Muscle of back (tissue), 11 donors: ENCODE data around the gene XKRX. TPM values are rescaled to one million over a fixed set of nuclear protein-coding genes. Genes with fewer than 3 reads are reported as not detected.

Experiments
- DNase-seq, 3 donors: peaks; one replicate each; pipeline versions ENCODE4 v3.0.0 to v3.0.0-alpha.2; 2013
- polyA plus RNA-seq, 10 donors: library from polyadenylated mRNA; unstranded; fragments of 120-200 nt; gene quantifications; one replicate each; pipeline ENCODE4 v1.2.1, GENCODE V29; 2013; ENCODE audit not compliant: insufficient read length in 10 of 10

The XKRX gene
- polyA plus RNA-seq, 10 donors: 0.05 to 0.48 (median 0.28) TPM; not detected in 6

GRCh38 chrX:100895365-100896075 is 33.2 kb downstream of the XKRX start:
- peak in 2 of 3 donors; percentile 2 to 4 for DNase-seq

GRCh38 chrX:100883654-100884053 is 45.1 kb downstream of the XKRX start:
- no peak for DNase-seq

- no peak for DNase-seq
Measured at GRCh38 chrX:100880368-100880767, 48.3 kb downstream of the XKRX start.

GRCh38 chrX:100874325-100874724 is 54.4 kb downstream of the XKRX start, which contains the start of gene NOX1:
NOX1 (minus strand) TSS chrX:100874359; CDS start chrX:100874139, 220 bp downstream.
- DNase-seq: no peak

GRCh38 chrX:100871594-100872560 is 56.8 kb downstream of the XKRX start:
- no peak for DNase-seq

GRCh38 chrX:100870527-100870926 is 58.2 kb downstream of the XKRX start:
- no peak for DNase-seq

- no peak for DNase-seq
Measured at GRCh38 chrX:100868273-100868672, 60.4 kb downstream of the XKRX start.

GRCh38 chrX:100864657-100865391 is 63.9 kb downstream of the XKRX start:
- no peak for DNase-seq

Other genes with a start within 250 kb of the XKRX start
- gene SYTL4, start 196.8 kb downstream of the XKRX start, polyA plus RNA-seq: 10 to 100 TPM in 2 of 10 donors, 1 to 10 TPM in 8; 5.0 to 12.7 (median 8.0) TPM
- gene CSTF2, start 108.5 kb downstream of the XKRX start, polyA plus RNA-seq: 10 to 100 TPM in 7 of 10 donors, 1 to 10 TPM in 3; 8.9 to 13.4 (median 10.6) TPM
- under 1 TPM in 9 of 10 donors, not detected in 1; 0.11 to 0.75 (median 0.34) TPM for gene NOX1, start 54.6 kb downstream of the XKRX start, polyA plus RNA-seq
- under 1 TPM in 3 of 10 donors, not detected in 7; 0.17 to 0.35 (median 0.29) TPM for gene ARL13A, start 40.8 kb upstream of the XKRX start, polyA plus RNA-seq
- 1 to 10 TPM; 7.1 to 9.3 (median 8.6) TPM for gene TRMT2B, start 123.2 kb upstream of the XKRX start, polyA plus RNA-seq
- 1 to 10 TPM; 2.2 to 4.8 (median 2.7) TPM for gene TMEM35A, start 150.0 kb upstream of the XKRX start, polyA plus RNA-seq
- 1 to 10 TPM; 4.3 to 9.1 (median 5.3) TPM for gene CENPI, start 169.3 kb upstream of the XKRX start, polyA plus RNA-seq